NCI-H524 treated with DMSO at 0.1 percent for 48 hours (cell line): ENCODE data around the gene STX1B.
"Not testable (repeated sequence)": the region's sequence is repeated elsewhere in the genome, so short reads cannot be mapped to it uniquely, and the experiment has no call there.

Source experiments
- DNase-seq: peaks from one replicate; lab custom pipeline; 2025; lab: John Stamatoyannopoulos, UW

Gene STX1B

GRCh38 chr16:30951750-30952149, 58.7 kb downstream of the STX1B start:
- no peak for DNase-seq

- no peak for DNase-seq
Observed at GRCh38 chr16:30951193-30951592, 59.2 kb downstream of the STX1B start.

GRCh38 chr16:30950516-30951065, 59.8 kb downstream of the STX1B start:
- no peak for DNase-seq

GRCh38 chr16:30949650-30950515, 60.6 kb downstream of the STX1B start:
- DNase-seq: no peak

GRCh38 chr16:30948667-30949649, 61.5 kb downstream of the STX1B start, which contains the start of gene ORAI3:
TSS of gene ORAI3 (plus strand) at chr16:30949068. CDS start at chr16:30949290, 222 bp downstream.
- DNase-seq: no peak

GRCh38 chr16:30947859-30948666, 62.4 kb downstream of the STX1B start:
- DNase-seq: peak; percentile 87

- no peak for DNase-seq
Observed at GRCh38 chr16:30947541-30947858, 62.9 kb downstream of the STX1B start.

- DNase-seq: no peak
Observed at GRCh38 chr16:30946671-30947540, 63.5 kb downstream of the STX1B start.

- DNase-seq: no peak
Observed at GRCh38 chr16:30944352-30944751, 66.1 kb downstream of the STX1B start.

GRCh38 chr16:30942426-30942806, 68.0 kb downstream of the STX1B start:
- DNase-seq: no peak

GRCh38 chr16:30941600-30942425, 68.6 kb downstream of the STX1B start:
- DNase-seq: no peak

GRCh38 chr16:30939571-30939970, 70.9 kb downstream of the STX1B start:
- DNase-seq: not testable (repeated sequence)
